Measurements from ENCODE around the gene XDH.

DNA sequence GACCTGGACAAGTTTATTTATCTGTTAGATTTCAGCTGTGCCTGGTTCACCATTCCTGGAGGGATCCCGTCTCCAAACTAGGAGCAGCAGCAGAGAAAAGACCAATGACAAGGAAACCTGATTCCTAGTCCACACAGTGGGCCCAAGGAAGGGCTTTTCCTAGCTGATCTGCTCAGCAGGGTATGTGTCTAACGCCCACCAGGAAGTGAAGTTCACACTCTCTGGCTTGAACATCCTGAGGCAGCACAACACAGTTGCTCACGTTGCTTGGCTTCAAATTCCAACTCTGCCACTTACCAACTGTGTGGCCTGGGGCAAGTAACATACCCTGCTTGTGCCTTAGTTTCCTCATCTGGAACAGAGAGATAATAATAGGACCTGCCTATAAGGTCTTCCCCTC is 42.9 kb downstream of the XDH start:
- no peak for TF ChIP-seq EZH2phosphoT487 (IDR thresholded peaks at IDR 0.05; ENCODE audit: insufficient read depth, low read depth)
- no peak for TF ChIP-seq EZH2 (IDR thresholded peaks at IDR 0.05; ENCODE audit: insufficient read depth, poor library complexity, severe bottlenecking)

Measured in GM23248 (cell line).